Kidney (tissue), 14 donors: Measurements from ENCODE around the gene TRAIP. TPM values are rescaled to one million over a fixed set of nuclear protein-coding genes. Genes with fewer than 3 reads are reported as not detected.

Experiments used
- DNase-seq, 5 donors: peaks; one replicate each; pipeline ENCODE4 v3.0.0-alpha.2; 2013 to 2020
- FAIRE-seq: peaks from 2 replicates; lab custom pipeline; 2012; peaks lifted over from hg19 to GRCh38; lab: Jason Lieb, UNC
- H3K27ac ChIP-seq, 2 donors: one replicate each; pipeline ENCODE4 v1.7.0; 2013; ENCODE audit warnings: low read depth in 2 of 2, low read length in 2 of 2, inconsistent platforms in 1 of 2
- H3K27me3 ChIP-seq: one replicate; pipeline ENCODE4 v1.7.1; 2013; ENCODE audit warnings: low read length, inconsistent platforms; ENCODE audit not compliant: control insufficient read depth, insufficient read depth
- H3K36me3 ChIP-seq, 3 donors: one replicate each; pipeline versions ENCODE4 v1.7.0 to v1.7.1; 2013; ENCODE audit warnings: low read length in 3 of 3, control low read depth in 1 of 3, inconsistent platforms in 1 of 3; ENCODE audit not compliant: insufficient read depth in 3 of 3, control insufficient read depth in 2 of 3
- H3K4me1 ChIP-seq, 3 donors: one replicate each; pipeline versions ENCODE4 v1.7.0 to v1.7.1; 2013; ENCODE audit warnings: low read length in 3 of 3, inconsistent platforms in 1 of 3, low read depth in 1 of 3; ENCODE audit not compliant: control insufficient read depth in 2 of 3, insufficient read depth in 2 of 3
- H3K4me3 ChIP-seq, 3 donors: one replicate each; pipeline versions ENCODE4 v1.7.0 to v1.8.1; 2013; ENCODE audit warnings: low read length in 3 of 3, control low read depth in 1 of 3, inconsistent platforms in 1 of 3
- H3K9ac ChIP-seq, 3 donors: one replicate each; pipeline versions ENCODE4 v1.7.0 to v1.7.1; 2013; ENCODE audit warnings: low read length in 3 of 3, control low read depth in 1 of 3, inconsistent platforms in 1 of 3
- H3K9me3 ChIP-seq, 3 donors: one replicate each; pipeline versions ENCODE4 v1.7.0 to v1.7.1; 2013; ENCODE audit warnings: low read length in 3 of 3, control low read depth in 1 of 3, inconsistent platforms in 1 of 3; ENCODE audit not compliant: control insufficient read depth in 2 of 3, insufficient read depth in 1 of 3
- intact Hi-C: fragments of 100-400 bp; cut with DNase I; formaldehyde crosslinking; loops from one replicate; pipeline ENCODE4 v1.11.1; 2022
- polyA plus RNA-seq: library from polyadenylated mRNA; stranded (reverse); fragments of 350-450 nt; fragmentation: Illumina TruSeq; extraction: RNeasy Lipid Tissue Mini Kit (QIAGEN cat#74804); gene quantifications from one replicate; pipeline ENCODE4 v1.2.3, GENCODE V29; 2014; ENCODE audit warnings: low read depth, low replicate concordance; ENCODE audit not compliant: insufficient read depth
- total RNA-seq: library from RNA; stranded (reverse); fragmentation: NEBNext Ultra II Directional; extraction: Animal tissue kit (Norgen Biotek cat#: 25700); gene quantifications from one replicate; pipeline ENCODE4 v1.2.1, GENCODE V29; 2021
- TF ChIP-seq, protein P1 (sequence below): IDR thresholded peaks from 3 replicates; pipeline ENCODE4 v1.5.1; 2012; ENCODE audit warnings: mild to moderate bottlenecking, moderate library complexity, borderline replicate concordance; ENCODE audit not compliant: insufficient read depth; ENCODE audit errors: extremely low read depth
- donor health status: control.
- donor health status: control.
- donor health status: control.
- donor health status: control.
- donor health status: control.
- donor health status: DM: yes; HTN: yes; CAD: no.
- donor health status: Normal renal cell carcinoma (clear cell type).

Gene TRAIP
- total and polyA plus RNA-seq, 2 donors from 2014 or later, result 0.71 to 1.9 TPM

DNA sequence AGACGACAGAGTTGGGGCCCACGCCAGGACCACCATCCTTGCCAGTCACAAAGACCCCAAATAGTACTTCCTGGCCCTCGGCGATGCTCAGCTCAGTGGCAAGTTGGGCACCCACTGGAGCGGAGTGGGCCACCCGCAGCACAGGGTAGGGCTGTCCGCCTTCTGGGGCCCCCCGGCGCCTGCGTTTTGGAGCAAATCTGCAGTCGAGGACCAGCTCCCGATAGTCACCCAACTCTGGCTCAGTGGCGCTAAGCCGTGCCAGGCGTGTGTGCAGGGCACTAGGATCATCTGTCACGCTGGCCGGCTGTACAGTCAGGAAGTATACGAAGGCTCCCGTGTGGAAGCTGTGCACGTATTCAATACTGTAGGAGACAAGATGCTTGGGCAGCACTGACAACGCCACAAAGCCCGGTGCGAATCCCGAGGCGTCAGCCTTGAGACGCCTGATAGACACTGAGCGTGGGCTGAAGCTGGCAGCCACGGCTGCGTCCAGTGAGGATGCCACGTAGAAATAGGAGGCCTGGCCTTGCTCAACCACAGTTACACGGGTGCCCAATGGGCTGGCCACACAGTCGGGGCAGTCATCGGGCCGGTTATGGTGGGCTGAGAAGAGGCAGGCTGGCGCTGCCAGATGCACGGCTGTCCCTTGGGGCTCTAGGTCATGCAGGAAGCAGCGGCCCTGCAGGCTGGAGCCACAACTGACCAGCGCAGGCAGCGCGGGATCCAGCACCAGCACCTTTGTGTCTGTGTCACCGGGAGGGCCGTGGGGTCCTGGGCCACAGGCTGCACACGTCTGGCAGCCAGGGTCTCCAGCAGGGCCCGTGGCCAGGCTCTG, 46.4 kb upstream of the TRAIP start:
- Histone ChIP-seq H3K4me1 (peaks cover 0 to 13% (median 10%) of the 10 kb centered on the region in 3 donors), H3K27ac (no peak overlapping the region), H3K36me3 (no peaks in the 10 kb centered on the region), H3K27me3 (no peaks in the 10 kb centered on the region), H3K9ac (no peak overlapping the region), H3K4me3 (no peak overlapping the region), H3K9me3 (no peaks in the 10 kb centered on the region)
- DNase-seq, result no peak
- intact Hi-C loops, result no loop called here
- TF ChIP-seq, protein P1, sequence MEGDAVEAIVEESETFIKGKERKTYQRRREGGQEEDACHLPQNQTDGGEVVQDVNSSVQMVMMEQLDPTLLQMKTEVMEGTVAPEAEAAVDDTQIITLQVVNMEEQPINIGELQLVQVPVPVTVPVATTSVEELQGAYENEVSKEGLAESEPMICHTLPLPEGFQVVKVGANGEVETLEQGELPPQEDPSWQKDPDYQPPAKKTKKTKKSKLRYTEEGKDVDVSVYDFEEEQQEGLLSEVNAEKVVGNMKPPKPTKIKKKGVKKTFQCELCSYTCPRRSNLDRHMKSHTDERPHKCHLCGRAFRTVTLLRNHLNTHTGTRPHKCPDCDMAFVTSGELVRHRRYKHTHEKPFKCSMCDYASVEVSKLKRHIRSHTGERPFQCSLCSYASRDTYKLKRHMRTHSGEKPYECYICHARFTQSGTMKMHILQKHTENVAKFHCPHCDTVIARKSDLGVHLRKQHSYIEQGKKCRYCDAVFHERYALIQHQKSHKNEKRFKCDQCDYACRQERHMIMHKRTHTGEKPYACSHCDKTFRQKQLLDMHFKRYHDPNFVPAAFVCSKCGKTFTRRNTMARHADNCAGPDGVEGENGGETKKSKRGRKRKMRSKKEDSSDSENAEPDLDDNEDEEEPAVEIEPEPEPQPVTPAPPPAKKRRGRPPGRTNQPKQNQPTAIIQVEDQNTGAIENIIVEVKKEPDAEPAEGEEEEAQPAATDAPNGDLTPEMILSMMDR, result no peak
- FAIRE-seq, result no peak

- no peaks in the 10 kb centered on the region for H3K9me3 ChIP-seq
- DNase-seq (no peak), FAIRE-seq (no peak)
- intact Hi-C loops, result no loop called here
- H3K27ac ChIP-seq, result peak overlapping the region in 1 of 2 donors; percentile 65
- H3K27me3 ChIP-seq, result no peaks in the 10 kb centered on the region
- peaks cover 0 to 12% (median 9%) of the 10 kb centered on the region in 3 donors for H3K4me1 ChIP-seq
- no peak overlapping the region for H3K9ac ChIP-seq
- TF ChIP-seq, protein P1, result no peak
- H3K36me3 ChIP-seq, result no peaks in the 10 kb centered on the region
- no peak overlapping the region for H3K4me3 ChIP-seq
These were observed 45.3 kb upstream of the TRAIP start for GRCh38 chr3:49901366-49902339.

DNA sequence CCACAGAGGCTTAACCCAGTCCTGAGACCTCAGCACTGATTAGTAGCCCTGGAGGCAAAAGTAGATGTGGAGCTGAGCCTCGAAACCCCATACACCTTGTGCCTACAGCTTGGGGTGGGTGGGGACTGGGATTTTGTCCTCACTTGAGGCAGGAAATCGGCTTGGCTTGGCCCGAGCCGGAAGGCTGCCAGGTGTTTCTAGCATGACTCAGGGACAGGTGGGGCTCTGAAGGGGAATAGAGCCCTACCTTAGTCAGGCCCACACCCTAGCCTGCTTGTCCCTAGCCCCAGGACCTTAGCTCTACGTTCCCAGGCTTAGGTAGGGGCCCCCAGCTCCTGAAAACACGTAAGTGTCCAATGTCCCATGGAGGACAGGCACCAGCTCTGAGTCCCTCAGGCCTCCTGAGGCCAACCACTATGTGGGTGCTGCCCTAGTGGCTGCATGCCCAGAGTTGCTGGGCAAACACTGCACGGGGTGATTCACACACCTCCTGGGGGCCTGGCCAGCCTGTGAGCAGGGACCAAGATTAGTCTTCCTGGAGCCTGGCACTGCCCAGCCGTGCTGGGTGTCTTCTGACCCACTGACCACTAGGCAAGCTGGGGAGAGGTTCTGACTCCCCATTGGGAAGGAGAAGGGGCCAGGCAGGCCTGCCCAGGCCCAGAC, 44.3 kb upstream of the TRAIP start:
- H3K4me3 ChIP-seq, result no peak overlapping the region
- H3K4me1 ChIP-seq, result peaks cover 0 to 6% (median 0%) of the 10 kb centered on the region in 3 donors
- DNase-seq, result peak in 1 of 5 donors; percentile 93
- H3K27ac ChIP-seq, result peak overlapping the region in 1 of 2 donors; percentile 65
- H3K36me3 ChIP-seq, result no peaks in the 10 kb centered on the region
- no peak for FAIRE-seq
- H3K9me3 ChIP-seq, result no peaks in the 10 kb centered on the region
- TF ChIP-seq, protein P1, result no peak
- intact Hi-C loops, result no loop called here
- H3K27me3 ChIP-seq, result no peaks in the 10 kb centered on the region
- no peak overlapping the region for H3K9ac ChIP-seq
